IMR-90 (cell line): ENCODE data around the gene NMB. TPM values are rescaled to one million over a fixed set of nuclear protein-coding genes. Genes with fewer than 3 reads are reported as not detected.

Source experiments
- ATAC-seq: fragments of 200-7000 bp; cut with Tn5 transposase; 2 replicates; pipeline ENCODE4 v1.9.1; 2020; ENCODE audit warnings: low read depth, mild to moderate bottlenecking, moderate library complexity
- BruUV-seq: library from RNA; stranded (reverse); fragments of 400-500 nt; replicated peaks from 2 replicates; lab custom pipeline; 2021; lab: Mats Ljungman, UMichigan
- CTCF ChIA-PET: fragments of 300-600 bp; formaldehyde crosslinking; extraction: SDS; loops from one replicate; lab custom pipeline; 2021; ENCODE audit warnings: antibody characterized with exemption; lab: Yijun Ruan, JAX
- POLR2A ChIA-PET: fragments of 300-600 bp; sonication (Branson Sonifier 250); formaldehyde crosslinking; loops from one replicate; lab custom pipeline; 2022; ENCODE audit warnings: antibody characterized with exemption; ENCODE audit not compliant: unreplicated experiment; lab: Charles Lee
- DNase-seq: peaks from one replicate; pipeline ENCODE4 v3.0.0; 2013
- H2AFZ ChIP-seq: replicated peaks from 2 replicates; pipeline ENCODE3; 2013; ENCODE audit warnings: low read length, mild to moderate bottlenecking; ENCODE audit not compliant: poor library complexity
- H2AK5ac ChIP-seq: 2 replicates; pipeline ENCODE4 v1.6.1; 2013; ENCODE audit warnings: low read depth, low read length, inconsistent platforms
- H2AK9ac ChIP-seq: replicated peaks from 2 replicates; pipeline ENCODE3; 2013; ENCODE audit warnings: mild to moderate bottlenecking, low read depth, low read length, moderate library complexity; ENCODE audit not compliant: poor library complexity
- H2BK120ac ChIP-seq: 2 replicates; pipeline ENCODE4 v1.6.1; 2013; ENCODE audit warnings: low read depth, low read length, inconsistent platforms
- H2BK15ac ChIP-seq: 3 replicates; pipeline ENCODE4 v1.6.1; 2013; ENCODE audit warnings: low read depth, low read length, inconsistent platforms
- H2BK20ac ChIP-seq: 2 replicates; pipeline ENCODE4 v1.6.1; 2013; ENCODE audit warnings: low read depth, mild to moderate bottlenecking, inconsistent platforms, low read length, moderate library complexity
- H2BK5ac ChIP-seq: 2 replicates; pipeline ENCODE4 v1.6.1; 2013; ENCODE audit warnings: mild to moderate bottlenecking, low read depth, low read length, inconsistent platforms; ENCODE audit not compliant: poor library complexity, severe bottlenecking
- H3K14ac ChIP-seq: replicated peaks from 2 replicates; pipeline ENCODE4 v1.6.1; 2013; ENCODE audit warnings: low read depth, low read length, inconsistent platforms
- H3K18ac ChIP-seq: 2 replicates; pipeline ENCODE4 v1.6.1; 2013; ENCODE audit warnings: low read depth, low read length, control low read depth
- H3K23ac ChIP-seq: 2 replicates; pipeline ENCODE4 v1.6.1; 2013; ENCODE audit warnings: low read depth, low read length, inconsistent platforms
- H3K27ac ChIP-seq: 2 replicates; pipeline ENCODE4 v1.5.1; 2013; ENCODE audit warnings: mild to moderate bottlenecking, control low read depth, low read length; ENCODE audit not compliant: insufficient read depth
- H3K27me3 ChIP-seq: 2 replicates; pipeline ENCODE4 v1.6.1; 2013; ENCODE audit warnings: low read length; ENCODE audit not compliant: control insufficient read depth, insufficient read depth
- H3K36me3 ChIP-seq: 2 replicates; pipeline ENCODE4 v1.6.1; 2013; ENCODE audit warnings: low read length, mixed read lengths; ENCODE audit not compliant: control insufficient read depth, insufficient read depth
- H3K4ac ChIP-seq: 2 replicates; pipeline ENCODE4 v1.6.1; 2013; ENCODE audit warnings: low read depth, low read length, inconsistent platforms
- H3K4me1 ChIP-seq: 2 replicates; pipeline ENCODE4 v1.6.1; 2013; ENCODE audit warnings: low read length, mixed read lengths; ENCODE audit not compliant: control insufficient read depth, insufficient read depth
- H3K4me2 ChIP-seq: 2 replicates; pipeline ENCODE4 v1.6.1; 2013; ENCODE audit warnings: low read depth, mild to moderate bottlenecking, control low read depth, low read length, moderate library complexity
- H3K4me3 ChIP-seq: 2 replicates; pipeline ENCODE4 v1.5.1; 2013; ENCODE audit warnings: low read depth, mild to moderate bottlenecking, control low read depth, low read length, moderate library complexity; ENCODE audit not compliant: insufficient read depth
- H3K56ac ChIP-seq: 2 replicates; pipeline ENCODE4 v1.6.1; 2013; ENCODE audit warnings: low read length, inconsistent platforms; ENCODE audit not compliant: insufficient read depth; ENCODE audit errors: extremely low read depth
- H3K79me1 ChIP-seq, 2 experiments: 2 replicates each; pipeline ENCODE4 v1.6.1; 2013; ENCODE audit warnings: low read length in 2 of 2, inconsistent platforms in 1 of 2, low read depth in 1 of 2
- H3K9ac ChIP-seq: 2 replicates; pipeline ENCODE4 v1.6.1; 2013; ENCODE audit warnings: low read depth, low read length, control low read depth
- H3K9me1 ChIP-seq: 2 replicates; pipeline ENCODE4 v1.6.1; 2013; ENCODE audit warnings: low read length, inconsistent platforms; ENCODE audit not compliant: insufficient read depth
- H3K9me3 ChIP-seq: 2 replicates; pipeline ENCODE4 v1.6.1; 2013; ENCODE audit warnings: low read length; ENCODE audit not compliant: control insufficient read depth, insufficient read depth
- H4K20me1 ChIP-seq: 2 replicates; pipeline ENCODE4 v1.6.1; 2013; ENCODE audit warnings: low read length, inconsistent platforms; ENCODE audit not compliant: insufficient read depth
- H4K5ac ChIP-seq: 2 replicates; pipeline ENCODE4 v1.6.1; 2013; ENCODE audit warnings: mild to moderate bottlenecking, low read depth, low read length, control low read depth
- H4K8ac ChIP-seq, 2 experiments: 2 replicates each; pipeline ENCODE4 v1.6.1; 2013; ENCODE audit warnings: low read depth in 2 of 2, low read length in 2 of 2, control low read depth in 1 of 2, inconsistent platforms in 1 of 2
- H4K91ac ChIP-seq: 2 replicates; pipeline ENCODE4 v1.6.1; 2013; ENCODE audit warnings: low read depth, low read length, inconsistent platforms; ENCODE audit not compliant: insufficient read depth
- BHLHE40 ChIP-seq: fragments of 150-350 bp; IDR thresholded peaks from 2 replicates; pipeline ENCODE4 v1.6.1; 2016; ENCODE audit warnings: mild to moderate bottlenecking, low read depth, low read length
- CEBPB ChIP-seq: IDR thresholded peaks from 2 replicates; pipeline ENCODE4 v1.6.1; 2012; ENCODE audit warnings: low read depth, low read length, improper control_type of control experiment
- CHD1 ChIP-seq: IDR thresholded peaks from 2 replicates; pipeline ENCODE4 v1.6.1; 2012; ENCODE audit warnings: low read depth, low read length, improper control_type of control experiment
- CTCF ChIP-seq: conservative IDR thresholded peaks from 2 replicates; pipeline ENCODE4 v1.5.1; 2012; ENCODE audit warnings: mild to moderate bottlenecking, low read depth, low read length, improper control_type of control experiment
- ELK1 ChIP-seq: fragments of 150-350 bp; IDR thresholded peaks from 2 replicates; pipeline ENCODE4 v1.6.1; 2016; ENCODE audit warnings: low read depth, mild to moderate bottlenecking, low read length, moderate library complexity, borderline replicate concordance
- FOS ChIP-seq: fragments of 150-350 bp; IDR thresholded peaks from 2 replicates; pipeline ENCODE4 v1.6.1; 2016; ENCODE audit warnings: low read depth, low read length
- MAZ ChIP-seq: IDR thresholded peaks from 2 replicates; pipeline ENCODE4 v1.6.1; 2012; ENCODE audit warnings: low read depth, mild to moderate bottlenecking, low read length, improper control_type of control experiment, moderate library complexity, borderline replicate concordance
- NFE2L2 ChIP-seq: fragments of 150-350 bp; IDR thresholded peaks from 2 replicates; pipeline ENCODE4 v1.6.1; 2016; ENCODE audit warnings: low read depth, mild to moderate bottlenecking, low read length
- POLR2A ChIP-seq: IDR thresholded peaks from 2 replicates; pipeline ENCODE4 v1.6.1; 2012; ENCODE audit warnings: mild to moderate bottlenecking, low read depth, low read length
- RAD21 ChIP-seq: IDR thresholded peaks from 2 replicates; pipeline ENCODE4 v1.6.1; 2012; ENCODE audit warnings: low read length, improper control_type of control experiment
- RCOR1 ChIP-seq: IDR thresholded peaks from 2 replicates; pipeline ENCODE4 v1.6.1; 2012; ENCODE audit warnings: mild to moderate bottlenecking, low read length, improper control_type of control experiment; ENCODE audit not compliant: insufficient replicate concordance
- RFX5 ChIP-seq: IDR thresholded peaks from 2 replicates; pipeline ENCODE4 v1.8.0; 2012; ENCODE audit warnings: low read depth, mild to moderate bottlenecking, low read length, moderate library complexity
- SMC3 ChIP-seq: fragments of 150-350 bp; IDR thresholded peaks from 2 replicates; pipeline ENCODE4 v1.6.1; 2016; ENCODE audit warnings: low read depth, mild to moderate bottlenecking, antibody characterized with exemption, low read length, moderate library complexity
- WGBS, 2 experiments: methylation state at CpG; one replicate each; pipeline versions ENCODE4 v1.1.5 to v1.1.7; 2013; ENCODE audit warnings: missing lambda C conversion rate in 2 of 2; ENCODE audit not compliant: insufficient read length in 1 of 2; ENCODE audit errors: extremely low coverage in 2 of 2; 5-methylcytosine and 5-hydroxymethylcytosine counted together
- dilution Hi-C: fragments of 300-500 bp; cut with HindIII; formaldehyde crosslinking; loops from one replicate; pipeline ENCODE4 v1.14.3; 2018; ENCODE audit warnings: low sequenced_read_pairs; ENCODE audit not compliant: unreplicated experiment
- in situ Hi-C: fragments of 300-500 bp; cut with MboI; formaldehyde crosslinking; loops from 3 replicates; pipeline ENCODE4 v1.14.3; 2019; ENCODE audit warnings: low sequenced_read_pairs, inconsistent platforms, mixed read lengths
- intact Hi-C: fragments of 100-400 bp; cut with micrococcal nuclease; formaldehyde crosslinking; loops from 2 replicates; pipeline ENCODE4 v1.10.0; 2022
- polyA plus RNA-seq, 3 experiments: library from polyadenylated mRNA; depleted of rRNA; stranded (reverse); fragments of >200 nt; gene quantifications; 2 replicates each; pipeline ENCODE4 v1.2.3, GENCODE V29; 2012; ENCODE audit warnings: low replicate concordance in 1 of 3
- total RNA-seq: library from RNA; depleted of rRNA; stranded (reverse); fragments of >200 nt; gene quantifications from 2 replicates; pipeline ENCODE4 v1.2.3, GENCODE V29; 2012

Gene NMB
- total and polyA plus RNA-seq, 2 of the 4 experiments (the other 2 are of a cell fraction), result 1.3 to 3.8 TPM

- no peak for TF ChIP-seq SMC3
- TF ChIP-seq RCOR1, result no peak
- no peak for TF ChIP-seq RAD21
- TF ChIP-seq RFX5, result no peak
Measured at GRCh38 chr15:84696757-84697156, 38.8 kb upstream of the NMB start (continued).

GRCh38 chr15:84690342-84690741 lies 32.3 kb upstream of the NMB start:
- Histone ChIP-seq H3K14ac (no peak overlapping the region), H3K79me1 (peaks cover 13 to 59% of the 10 kb centered on the region in 2 experiments), H3K4ac (no peak overlapping the region), H2AFZ (no peak overlapping the region), H3K18ac (no peak overlapping the region), H4K5ac (no peak overlapping the region), H3K9me3 (no peaks in the 10 kb centered on the region), H3K9ac (no peak overlapping the region), H3K27ac (no peak overlapping the region), H3K36me3 (peaks cover 14% of the 10 kb centered on the region), H2BK5ac (no peak overlapping the region), H2BK15ac (no peak overlapping the region), H2AK5ac (no peak overlapping the region), H2BK20ac (no peak overlapping the region), H3K4me3 (no peak overlapping the region), H3K23ac (no peak overlapping the region), H4K8ac (no peak overlapping the region), H3K56ac (no peak overlapping the region), H3K4me1 (no peaks in the 10 kb centered on the region; the same call in 1 of the 2 replicates), H3K4me2 (no peak overlapping the region), H3K9me1 (0 out of 2 replicates have a peak, but pooled peaks cover 3% of the 10 kb centered on the region), H3K27me3 (no peaks in the 10 kb centered on the region), H4K20me1 (peaks cover 13% of the 10 kb centered on the region; the same call in 1 of the 2 replicates), H4K91ac (no peak overlapping the region), H2AK9ac (no peak overlapping the region), H2BK120ac (no peak overlapping the region)
- no peak for DNase-seq
- in situ Hi-C loops (no loop called here), intact Hi-C loops (no loop called here), dilution Hi-C loops (no loop called here)
- BruUV-seq, result no TSS peak
- CTCF ChIA-PET, result no interaction called here
- no peak for TF ChIP-seq RAD21
- TF ChIP-seq CEBPB, result no peak
- TF ChIP-seq CTCF, result no peak
- TF ChIP-seq RCOR1, result no peak
- TF ChIP-seq NFE2L2, result no peak
- no peak for TF ChIP-seq SMC3
- no peak for TF ChIP-seq CHD1
- no peak for TF ChIP-seq BHLHE40
- no peak for TF ChIP-seq FOS
- no peak for TF ChIP-seq MAZ
- TF ChIP-seq RFX5, result no peak
- TF ChIP-seq ELK1, result no peak
- no peak for TF ChIP-seq POLR2A
- no CpG with 5 or more reads among the region's 8 CpGs for WGBS, 2 experiments
- no peak for ATAC-seq
- POLR2A ChIA-PET, result no interaction called here
